ENCODE measurements around the gene TMPRSS5.

The TMPRSS5 gene

GRCh38 chr11:113663567-113663966, 42.5 kb downstream of the TMPRSS5 start:
- no peak for TF ChIP-seq CTCF (IDR thresholded peaks at IDR 0.05; ENCODE audit: low read depth, low read length, missing control alignments)
- H3K4me3 ChIP-seq (ENCODE audit: low read depth, low read length), result no peak overlapping the region
- no peak for DNase-seq (ENCODE audit: low read depth)

- no peak for DNase-seq (ENCODE audit: low read depth)
- no peak for TF ChIP-seq CTCF (IDR thresholded peaks at IDR 0.05; ENCODE audit: low read depth, low read length, missing control alignments)
- H3K4me3 ChIP-seq (ENCODE audit: low read depth, low read length), result no peak overlapping the region
These were observed 50.3 kb downstream of the TMPRSS5 start for GRCh38 chr11:113655771-113656170.

- TF ChIP-seq CTCF (IDR thresholded peaks at IDR 0.05; ENCODE audit: low read depth, low read length, missing control alignments), result no peak
- DNase-seq (ENCODE audit: low read depth), result no peak
- H3K4me3 ChIP-seq (ENCODE audit: low read depth, low read length), result no peak overlapping the region
These were observed 55.1 kb downstream of the TMPRSS5 start for GRCh38 chr11:113651023-113651422.

- no peak for TF ChIP-seq CTCF (IDR thresholded peaks at IDR 0.05; ENCODE audit: low read depth, low read length, missing control alignments)
- no peak for DNase-seq (ENCODE audit: low read depth)
- no peak overlapping the region for H3K4me3 ChIP-seq (ENCODE audit: low read depth, low read length)
These were observed 56.8 kb downstream of the TMPRSS5 start for GRCh38 chr11:113649311-113649710.

- no peak for DNase-seq (ENCODE audit: low read depth)
- TF ChIP-seq CTCF (IDR thresholded peaks at IDR 0.05; ENCODE audit: low read depth, low read length, missing control alignments), result no peak
These were observed 58.3 kb downstream of the TMPRSS5 start for GRCh38 chr11:113647856-113648255.

GRCh38 chr11:113647108-113647507, 59.0 kb downstream of the TMPRSS5 start:
- TF ChIP-seq CTCF (IDR thresholded peaks at IDR 0.05; ENCODE audit: low read depth, low read length, missing control alignments), result no peak
- no peak overlapping the region for H3K4me3 ChIP-seq (ENCODE audit: low read depth, low read length)
- DNase-seq (ENCODE audit: low read depth), result no peak

More at GRCh38 chr11:113647856-113648255, 58.3 kb downstream of the TMPRSS5 start:
- no peak overlapping the region for H3K4me3 ChIP-seq (ENCODE audit: low read depth, low read length)

GRCh38 chr11:113645593-113646349, 60.3 kb downstream of the TMPRSS5 start:
- no peak for TF ChIP-seq CTCF (IDR thresholded peaks at IDR 0.05; ENCODE audit: low read depth, low read length, missing control alignments)
- no peak for DNase-seq (ENCODE audit: low read depth)
- no peak overlapping the region for H3K4me3 ChIP-seq (ENCODE audit: low read depth, low read length)

Data from GM12864 (cell line).